Duodenal mucosa (tissue), 2 donors: Measurements from ENCODE around the gene FTSJ1.

Source experiments
- H3K27ac ChIP-seq: one replicate; pipeline ENCODE4 v1.7.0; 2013; ENCODE audit warnings: low read depth, low read length
- H3K27me3 ChIP-seq, 2 donors: one replicate each; pipeline ENCODE4 v1.7.0; 2013; ENCODE audit warnings: low read length in 2 of 2, control low read depth in 1 of 2; ENCODE audit not compliant: insufficient read depth in 2 of 2, control insufficient read depth in 1 of 2
- H3K36me3 ChIP-seq, 2 donors: one replicate each; pipeline ENCODE4 v1.7.0; 2013; ENCODE audit warnings: low read length in 2 of 2, control low read depth in 1 of 2; ENCODE audit not compliant: insufficient read depth in 2 of 2, control insufficient read depth in 1 of 2
- H3K4me1 ChIP-seq, 2 donors: one replicate each; pipeline ENCODE4 v1.7.0; 2013; ENCODE audit warnings: low read length in 2 of 2, control low read depth in 1 of 2; ENCODE audit not compliant: insufficient read depth in 2 of 2, control insufficient read depth in 1 of 2
- H3K4me3 ChIP-seq, 2 donors: one replicate each; pipeline ENCODE4 v1.7.0; 2013; ENCODE audit warnings: low read length in 2 of 2, low read depth in 1 of 2
- H3K9ac ChIP-seq, 2 donors: one replicate each; pipeline ENCODE4 v1.7.0; 2013; ENCODE audit warnings: low read length in 2 of 2, low read depth in 1 of 2
- H3K9me3 ChIP-seq, 2 donors: one replicate each; pipeline ENCODE4 v1.7.0; 2013; ENCODE audit warnings: low read length in 2 of 2, control low read depth in 1 of 2; ENCODE audit not compliant: control insufficient read depth in 1 of 2

FTSJ1 gene

DNA sequence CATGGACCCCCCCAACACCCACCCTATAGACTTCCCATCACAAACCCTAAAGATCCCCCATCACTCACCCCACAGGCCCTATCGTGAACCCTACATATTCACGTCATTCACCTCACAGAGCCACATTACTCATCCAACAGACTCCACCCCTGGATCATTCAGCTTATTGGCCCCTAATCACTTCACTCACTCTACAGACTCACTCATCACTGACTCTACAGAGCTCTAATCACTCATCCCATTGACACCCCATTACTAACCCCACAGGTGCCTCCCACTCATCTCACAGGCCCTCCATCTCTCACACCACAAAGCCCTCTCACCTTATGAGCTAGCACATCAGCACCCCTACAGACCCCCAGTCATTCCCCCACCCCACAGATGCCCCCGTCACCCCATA is 57.2 kb downstream of the FTSJ1 start:
- H3K9me3 ChIP-seq, result no peaks in the 10 kb centered on the region
- no peak overlapping the region for H3K4me3 ChIP-seq
- no peaks in the 10 kb centered on the region for H3K27me3 ChIP-seq
- H3K36me3 ChIP-seq, result peaks cover 4 to 9% of the 10 kb centered on the region in 2 donors
- no peak overlapping the region for H3K27ac ChIP-seq
- peaks cover 0 to 4% of the 10 kb centered on the region in 2 donors for H3K4me1 ChIP-seq
- no peak overlapping the region for H3K9ac ChIP-seq
